NT2/D1 (cell line): ENCODE results near the gene ERG.

ENCODE experiments used
- YY1 ChIP-seq: IDR thresholded peaks from 2 replicates; pipeline ENCODE4 v1.6.1; 2011; ENCODE audit not compliant: insufficient read length, insufficient read depth
- ZNF274 ChIP-seq: IDR thresholded peaks from 2 replicates; pipeline ENCODE4 v1.6.1; 2011; ENCODE audit warnings: mild to moderate bottlenecking, low read depth, low read length

DNA sequence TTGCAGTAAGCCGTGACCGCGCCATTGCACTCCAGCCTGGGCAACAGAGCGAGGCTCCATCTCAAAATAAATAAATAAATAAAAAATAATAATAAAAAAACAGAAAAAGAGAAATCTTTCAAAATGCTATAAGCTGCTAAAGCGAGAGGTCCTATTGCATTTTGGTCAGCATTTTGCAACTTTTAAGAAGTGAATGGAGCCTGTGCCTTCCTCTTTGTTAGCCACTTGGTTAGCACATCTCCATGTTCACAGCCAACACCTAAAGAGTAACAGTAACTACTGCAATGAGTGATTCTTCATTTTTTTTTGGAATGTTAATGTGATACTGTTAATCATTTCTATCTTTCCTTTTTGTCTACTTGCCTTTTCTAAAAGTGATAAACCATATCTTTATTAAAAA is 80.6 kb downstream of the ERG start:
- TF ChIP-seq ZNF274 (no peak), YY1 (no peak)
